GM18858 (cell line): Measurements from ENCODE around the gene GLUD1.
"Not testable (repeated sequence)": the region's sequence is repeated elsewhere in the genome, so short reads cannot be mapped to it uniquely, and the experiment has no call there.

ENCODE experiments used
- ATAC-seq: cut with Tn5 transposase; IDR thresholded peaks from one replicate; pipeline ENCODE4 v1.9.1; 2021; ENCODE audit not compliant: unreplicated experiment

The GLUD1 gene

GRCh38 chr10:87092376-87092860 is 2.2 kb downstream of the GLUD1 start:
- ATAC-seq, result no peak

DNA sequence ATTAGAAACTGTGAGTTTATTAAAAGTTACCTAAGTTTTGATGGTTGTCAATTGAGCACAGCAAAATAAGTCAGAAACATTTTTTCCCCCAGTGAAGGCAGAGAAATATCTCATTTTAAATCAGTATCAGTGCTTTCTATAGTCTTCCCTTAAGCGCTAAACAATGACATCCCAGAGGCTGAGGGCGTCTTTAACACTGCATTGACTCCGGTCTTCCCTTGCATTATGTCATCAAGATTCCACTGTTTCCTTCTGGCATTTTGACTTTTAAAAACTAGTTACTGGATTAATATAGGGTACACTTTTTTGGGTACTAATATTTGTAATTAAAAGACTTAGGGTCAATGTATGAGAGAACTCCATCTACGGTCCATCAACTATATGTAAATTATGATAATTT is 3.9 kb downstream of the GLUD1 start:
- no peak for ATAC-seq

GRCh38 chr10:87089746-87090145 is 4.9 kb downstream of the GLUD1 start:
- no peak for ATAC-seq

DNA sequence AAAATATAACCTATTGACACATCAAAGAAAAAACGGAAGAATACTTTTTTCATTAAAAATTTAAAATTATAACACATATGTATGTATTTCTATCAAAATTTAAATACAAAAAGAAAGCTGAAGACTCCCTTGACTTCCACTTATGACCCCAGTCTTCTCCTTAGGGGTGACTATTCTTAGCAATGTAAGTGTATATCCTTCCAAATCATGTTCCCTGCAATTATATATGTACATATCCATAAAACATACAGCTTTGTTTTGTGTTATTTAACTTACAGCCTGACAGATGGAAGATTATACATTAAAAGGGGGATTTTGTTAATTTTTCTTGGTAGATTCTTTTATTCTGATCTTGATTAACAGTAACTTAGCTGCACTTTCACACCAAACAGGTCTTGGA is 9.1 kb downstream of the GLUD1 start:
- no peak for ATAC-seq

- ATAC-seq, result peak; percentile 72
Observed at GRCh38 chr10:87084291-87084782, 10.3 kb downstream of the GLUD1 start.

DNA sequence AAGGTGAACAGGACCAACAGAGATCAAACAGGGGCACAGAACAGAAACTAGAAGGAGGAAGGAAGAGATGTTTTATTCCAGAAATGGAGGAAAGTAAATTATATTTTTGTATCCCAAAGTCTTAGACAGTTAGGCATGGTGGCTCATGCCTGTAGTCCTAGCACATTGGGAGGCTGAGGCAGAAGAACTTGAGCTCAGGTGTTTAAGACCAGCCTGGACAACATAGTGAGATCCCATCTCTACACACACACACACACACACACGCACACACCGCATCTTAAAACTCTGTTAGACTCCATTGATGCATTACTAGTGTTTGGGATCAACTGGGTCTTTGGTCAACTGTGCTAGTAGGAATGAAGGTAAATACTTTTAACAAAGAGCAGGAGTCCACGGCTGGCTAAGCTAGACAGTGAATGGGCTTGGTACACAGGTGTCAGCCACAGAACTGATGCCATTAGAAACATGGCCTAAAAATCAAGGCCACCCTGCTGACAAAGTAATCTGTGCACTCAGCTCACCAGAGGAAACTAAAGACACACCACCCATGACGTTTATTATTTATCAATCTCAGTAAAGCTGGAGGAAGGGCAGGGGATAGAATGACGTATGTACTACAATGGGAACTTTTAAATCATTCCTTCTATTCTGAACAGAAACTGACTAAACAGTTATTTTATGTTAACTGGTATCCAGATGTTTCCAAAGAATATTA is 10.9 kb downstream of the GLUD1 start:
- not testable (repeated sequence) for ATAC-seq

- not testable (repeated sequence) for ATAC-seq
Observed at GRCh38 chr10:87082219-87082618, 12.4 kb downstream of the GLUD1 start.

GRCh38 chr10:87081574-87081973 is 13.1 kb downstream of the GLUD1 start:
- not testable (repeated sequence) for ATAC-seq

GRCh38 chr10:87080621-87081020 is 14.0 kb downstream of the GLUD1 start:
- ATAC-seq, result not testable (repeated sequence)

- ATAC-seq, result no peak
Observed at GRCh38 chr10:87079106-87079836, 15.4 kb downstream of the GLUD1 start.

- ATAC-seq, result not testable (repeated sequence)
Observed at GRCh38 chr10:87076421-87076820, 18.2 kb downstream of the GLUD1 start.

- ATAC-seq, result no peak
Observed at GRCh38 chr10:87072449-87072848, 22.2 kb downstream of the GLUD1 start.

- ATAC-seq, result no peak
Observed at GRCh38 chr10:87068281-87068680, 26.4 kb downstream of the GLUD1 start.

- no peak for ATAC-seq
Observed at GRCh38 chr10:87066865-87067264, 27.8 kb downstream of the GLUD1 start.

DNA sequence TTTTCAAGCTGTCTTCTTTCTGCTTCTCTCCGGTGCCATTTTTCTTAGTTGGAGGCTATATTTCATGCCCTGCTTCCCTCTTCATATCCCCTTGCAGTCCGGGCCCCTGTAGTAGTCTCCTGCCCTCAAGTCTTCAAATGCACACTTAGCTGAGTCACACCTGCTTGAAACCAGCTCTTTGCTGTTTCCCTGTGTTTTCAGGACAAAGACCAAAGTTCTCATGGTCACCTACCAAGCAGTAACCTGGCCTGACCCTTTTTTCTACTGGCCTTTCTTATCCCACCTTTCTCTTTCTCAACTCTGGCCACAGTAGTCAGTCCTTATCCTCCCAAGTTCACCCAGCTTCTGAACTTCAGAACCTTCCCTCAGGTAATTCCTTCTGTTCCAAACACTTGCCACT is 28.5 kb downstream of the GLUD1 start:
- ATAC-seq, result no peak

- no peak for ATAC-seq
Observed at GRCh38 chr10:87064651-87065050, 30.0 kb downstream of the GLUD1 start.

DNA sequence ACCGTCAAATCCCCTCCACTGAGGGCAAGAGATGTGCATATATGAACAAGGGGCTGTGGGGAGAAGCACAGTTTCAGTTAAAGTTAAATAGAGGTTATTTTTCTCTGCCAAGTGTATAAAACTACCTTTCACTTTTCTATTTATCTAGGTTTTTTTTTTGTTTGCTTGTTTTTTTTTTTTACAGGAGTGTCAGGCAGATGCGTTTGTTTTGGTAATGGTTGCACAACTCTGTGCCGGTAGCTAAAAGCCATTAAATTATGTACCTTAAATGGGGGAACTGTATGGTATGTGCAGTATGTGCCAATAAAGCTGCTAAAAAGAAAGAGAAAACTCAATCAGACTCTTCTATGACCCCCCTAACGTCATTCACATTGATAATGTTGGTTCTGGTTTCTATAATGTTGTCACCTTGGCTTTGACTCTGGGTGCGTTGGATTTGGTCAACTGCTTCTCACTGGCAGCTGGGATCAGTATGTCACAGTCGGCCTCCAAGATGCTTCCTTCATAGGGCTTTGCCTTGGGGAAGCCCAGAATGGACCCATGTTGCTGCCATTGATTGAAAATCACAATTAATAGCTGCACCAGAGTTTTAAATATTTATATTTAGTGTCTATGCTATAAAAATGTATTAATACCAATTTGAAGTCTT is 34.2 kb downstream of the GLUD1 start:
- no peak for ATAC-seq

DNA sequence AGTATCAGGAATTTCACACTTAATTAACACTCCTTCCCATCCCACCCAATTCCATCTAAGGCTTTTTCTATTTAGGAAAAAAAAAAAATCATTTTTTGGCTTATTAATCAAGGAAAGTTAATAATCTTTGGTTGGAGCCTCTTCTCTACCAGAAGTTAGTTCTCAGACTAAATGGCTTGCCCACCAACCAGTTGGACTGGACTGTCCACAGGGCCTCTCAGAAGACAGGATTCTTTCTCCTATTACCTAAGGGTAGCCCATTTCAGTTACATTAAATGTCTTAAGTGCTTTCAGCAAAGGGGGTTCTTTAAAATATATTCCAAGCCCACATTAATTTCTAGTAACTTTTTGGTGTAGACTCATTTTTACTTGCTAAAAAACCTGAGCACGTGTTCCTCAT is 35.2 kb downstream of the GLUD1 start:
- ATAC-seq, result no peak

DNA sequence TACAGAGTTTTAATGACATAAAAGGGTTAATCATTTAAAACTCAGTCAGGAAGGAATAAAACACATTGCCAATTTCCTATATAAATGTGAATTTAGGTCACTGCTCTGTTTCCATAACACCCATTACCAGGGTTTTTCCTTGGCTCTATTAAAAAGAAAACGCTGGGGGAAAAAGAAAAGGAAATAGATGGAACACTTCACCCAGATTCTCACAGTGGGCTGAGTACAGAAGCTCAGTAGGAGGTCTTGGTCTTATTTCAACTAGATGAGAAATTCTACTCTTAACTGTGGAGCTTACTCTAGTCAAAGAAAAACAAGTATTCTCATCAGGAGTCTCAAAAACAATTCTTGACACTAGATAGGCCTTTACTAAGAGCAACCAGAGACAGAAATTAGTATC is 36.5 kb downstream of the GLUD1 start:
- no peak for ATAC-seq

DNA sequence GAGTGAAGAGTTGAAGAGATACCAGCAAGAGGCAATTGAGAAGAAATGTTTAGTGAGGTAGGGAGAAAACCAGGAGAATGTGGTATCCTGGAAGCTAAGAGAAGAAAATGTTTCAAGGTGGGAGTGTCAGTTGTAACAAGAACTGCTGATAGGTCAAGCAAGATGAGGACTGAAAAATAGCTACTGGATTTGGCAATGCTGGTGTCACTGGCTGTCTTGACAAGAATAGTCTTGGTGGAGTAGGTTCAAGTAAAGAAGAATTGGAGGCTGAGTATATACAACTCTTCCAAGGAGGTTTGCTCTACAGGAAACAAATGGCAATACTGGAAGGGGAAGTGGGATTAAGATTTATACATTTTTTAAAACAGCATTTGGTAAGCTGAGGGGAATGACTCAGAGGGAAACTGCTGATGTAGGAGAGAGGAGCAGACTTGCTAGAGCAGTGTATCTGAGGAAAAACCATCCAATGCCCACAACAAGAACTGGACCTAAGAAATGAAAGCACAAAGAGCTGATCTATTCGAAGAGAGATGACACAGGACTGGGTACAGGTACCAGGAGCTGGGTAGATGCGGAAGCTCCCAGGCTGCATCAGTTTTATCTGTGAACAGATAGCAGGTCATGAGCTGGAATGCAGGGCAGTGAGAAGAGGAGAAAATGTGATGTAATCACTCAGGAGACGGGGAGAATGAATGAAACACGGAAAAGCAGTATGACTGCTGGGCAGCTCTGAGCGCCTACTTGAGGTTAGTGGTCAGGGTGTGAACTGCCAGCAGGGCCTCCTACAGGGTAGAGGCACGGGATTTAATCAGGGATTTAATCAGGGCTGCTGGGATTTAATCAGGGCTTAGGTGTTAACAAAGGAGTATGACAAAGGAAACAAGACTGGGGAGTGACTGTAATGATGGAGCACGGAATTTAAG is 40.0 kb downstream of the GLUD1 start:
- ATAC-seq, result no peak
